NCI-H526 (cell line): ENCODE measurements around the gene SEMA5A.

Source experiments
- DNase-seq, 2 experiments: peaks; one replicate each; lab custom pipeline; 2025; lab: John Stamatoyannopoulos, UW

SEMA5A gene

DNA sequence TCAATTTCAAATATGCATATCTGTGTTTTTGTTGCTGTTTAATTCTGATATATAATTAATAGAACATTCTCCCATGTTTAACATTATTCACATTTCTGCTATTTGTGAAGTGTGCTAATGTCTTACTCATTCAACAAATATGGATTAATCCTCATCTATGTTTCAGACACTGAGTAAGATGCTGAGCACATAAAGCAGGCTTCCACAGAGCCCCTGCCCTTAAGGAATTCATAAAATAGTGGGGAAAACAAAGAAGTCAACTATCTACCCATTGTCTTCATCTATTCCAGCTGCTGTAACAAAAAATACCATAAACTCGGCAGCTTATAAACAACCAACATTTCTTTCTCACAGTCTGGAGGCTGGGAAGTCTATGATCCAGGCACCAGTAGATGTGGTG is 333.3 kb downstream of the SEMA5A start:
- DNase-seq: no peak

GRCh38 chr5:9209846-9210492 is 335.9 kb downstream of the SEMA5A start:
- DNase-seq: no peak

- DNase-seq: peak; percentile 38 to 81
Observed at GRCh38 chr5:9207817-9208418, 338.0 kb downstream of the SEMA5A start.

- DNase-seq: no peak
Observed at GRCh38 chr5:9202636-9203035, 343.2 kb downstream of the SEMA5A start.

- no peak for DNase-seq
Observed at GRCh38 chr5:9201761-9202160, 344.1 kb downstream of the SEMA5A start.

DNA sequence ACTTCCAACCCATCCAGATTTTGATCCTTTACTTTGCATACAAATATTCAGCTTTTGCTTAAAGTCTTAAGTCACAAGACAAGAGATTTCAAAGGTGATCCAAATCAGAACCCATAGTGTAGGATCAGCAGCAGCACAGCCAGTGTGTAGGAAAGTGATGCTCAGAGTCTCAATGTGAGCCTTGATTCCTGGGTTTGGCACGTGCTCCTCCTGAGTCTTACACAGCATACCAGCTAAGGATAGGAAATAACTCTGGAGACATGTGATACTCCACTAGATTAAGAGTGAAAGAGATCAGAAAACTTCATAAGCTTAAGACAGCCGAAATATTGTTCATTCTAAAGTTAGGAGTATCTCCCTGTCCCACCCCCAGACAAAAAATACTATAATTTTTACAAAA is 344.9 kb downstream of the SEMA5A start:
- DNase-seq: no peak

DNA sequence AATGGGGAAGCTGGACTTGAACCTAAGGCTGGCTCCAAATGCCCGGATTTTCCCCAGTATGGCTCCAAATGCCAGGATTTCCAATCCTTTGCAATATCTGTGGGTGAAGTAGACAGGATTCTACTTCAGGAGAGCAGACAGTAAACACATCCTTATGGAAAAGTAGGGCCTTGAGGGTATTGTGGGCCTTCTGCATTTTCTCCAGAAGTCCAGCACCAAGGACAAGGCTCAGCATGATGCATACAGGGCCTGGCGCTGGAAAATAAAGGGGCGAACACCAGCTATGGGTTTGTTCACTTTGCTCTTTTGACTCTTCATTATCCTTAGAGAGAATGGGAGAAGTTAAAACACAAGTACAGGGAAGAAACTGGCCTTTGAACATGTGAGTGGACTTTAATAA is 347.5 kb downstream of the SEMA5A start:
- DNase-seq: peak in 1 of 2 experiments; percentile 45

GRCh38 chr5:9197881-9198260 is 348.0 kb downstream of the SEMA5A start:
- peak; percentile 78 to 85 for DNase-seq

- DNase-seq: no peak
Observed at GRCh38 chr5:9196403-9197227, 349.3 kb downstream of the SEMA5A start.

DNA sequence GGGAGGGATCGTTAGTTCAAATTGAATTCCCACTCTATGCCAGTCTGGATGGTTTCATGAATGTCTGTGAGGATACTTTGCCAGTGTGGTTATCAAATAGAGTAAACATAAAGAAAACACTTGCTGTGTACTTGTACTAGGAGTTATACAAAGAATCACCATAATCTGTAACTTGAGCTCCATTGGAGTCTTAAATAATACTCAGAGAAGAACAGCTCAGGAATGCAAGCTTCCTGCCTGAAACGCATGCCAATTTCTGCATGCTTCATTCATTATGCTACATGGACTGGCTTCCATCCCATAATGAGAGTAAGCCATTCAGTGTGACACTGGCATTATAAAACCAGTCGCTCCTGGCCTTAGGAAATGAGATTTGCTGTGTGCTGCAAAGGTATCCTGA is 351.4 kb downstream of the SEMA5A start:
- no peak for DNase-seq

DNA sequence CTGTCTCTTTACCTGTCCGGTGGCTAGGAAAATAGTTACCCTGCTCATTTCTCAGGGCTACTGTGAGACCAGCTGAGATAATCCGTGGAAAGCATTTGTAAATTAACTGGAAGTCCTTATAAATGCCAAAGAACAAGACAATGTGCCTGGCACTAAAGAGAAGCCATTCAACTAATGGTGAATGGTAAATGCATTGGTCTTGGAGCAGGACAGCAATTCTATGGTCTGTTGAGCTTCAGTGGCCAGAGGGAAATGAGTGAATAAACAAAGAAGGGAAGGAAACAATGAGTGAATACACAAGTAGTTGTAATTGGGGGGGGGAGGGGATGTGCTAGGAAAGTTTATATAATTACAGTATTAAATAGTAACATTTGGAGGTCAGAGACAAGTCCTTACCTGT is 353.6 kb downstream of the SEMA5A start:
- peak; percentile 48 to 63 for DNase-seq

DNA sequence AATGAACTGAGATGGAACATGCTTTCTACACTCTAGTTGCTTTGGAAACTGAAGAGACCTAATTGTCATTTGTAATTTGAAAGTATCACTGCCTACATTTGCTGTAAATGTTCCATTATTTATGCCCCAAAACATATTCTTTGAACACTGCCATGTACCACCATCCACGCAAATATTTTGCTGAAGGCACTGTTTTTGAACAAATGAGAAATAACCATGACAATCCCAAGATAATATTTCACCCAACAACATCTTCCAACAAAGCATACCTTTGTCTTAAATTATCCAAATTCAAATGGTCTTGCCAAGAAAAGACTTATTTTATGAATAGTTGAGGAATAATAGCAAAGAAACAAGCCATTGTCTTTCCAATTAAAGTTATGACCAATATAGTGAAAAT is 356.2 kb downstream of the SEMA5A start:
- no peak for DNase-seq

GRCh38 chr5:9188956-9189355 is 356.9 kb downstream of the SEMA5A start:
- no peak for DNase-seq

DNA sequence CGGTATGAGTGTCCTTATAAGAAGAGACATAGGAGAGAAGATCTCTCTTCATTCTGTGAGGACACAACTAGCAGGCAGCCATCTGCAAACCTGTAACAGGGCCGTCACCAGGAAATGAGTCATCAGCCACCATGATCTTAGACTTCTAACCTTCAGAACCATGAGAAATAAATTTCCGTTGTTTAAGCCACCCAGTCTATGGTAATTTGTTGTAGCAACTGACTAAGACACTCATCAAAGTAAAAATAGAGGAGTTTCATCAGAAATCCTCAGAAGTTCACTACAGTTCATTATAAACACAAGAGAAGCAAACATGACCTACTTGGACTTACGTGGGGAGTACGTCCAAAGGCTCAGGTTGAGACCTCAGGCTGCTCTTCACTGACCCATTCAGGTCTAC is 357.7 kb downstream of the SEMA5A start:
- DNase-seq: no peak

DNA sequence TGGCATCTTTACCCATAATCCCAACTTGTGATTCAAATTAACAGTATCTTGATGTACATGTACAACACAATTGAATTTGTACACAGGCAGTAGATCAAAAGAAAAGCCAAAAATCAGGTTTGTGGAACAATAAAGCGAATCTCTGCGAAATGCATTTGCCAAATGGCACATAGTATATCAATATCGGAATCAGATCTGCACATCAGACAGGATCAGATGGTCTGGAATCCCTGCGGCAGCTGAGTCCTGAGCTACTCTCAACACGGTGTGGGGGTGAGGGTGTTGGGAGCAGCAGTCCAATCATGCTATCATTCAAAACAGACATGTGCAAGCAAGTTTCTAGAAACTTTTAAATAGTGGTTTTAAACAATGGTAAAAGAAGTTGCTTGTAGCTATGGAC is 358.3 kb downstream of the SEMA5A start:
- DNase-seq: no peak

GRCh38 chr5:9186069-9186468 is 359.8 kb downstream of the SEMA5A start:
- DNase-seq: no peak

- DNase-seq: no peak
Observed at GRCh38 chr5:9183992-9184391, 361.9 kb downstream of the SEMA5A start.

DNA sequence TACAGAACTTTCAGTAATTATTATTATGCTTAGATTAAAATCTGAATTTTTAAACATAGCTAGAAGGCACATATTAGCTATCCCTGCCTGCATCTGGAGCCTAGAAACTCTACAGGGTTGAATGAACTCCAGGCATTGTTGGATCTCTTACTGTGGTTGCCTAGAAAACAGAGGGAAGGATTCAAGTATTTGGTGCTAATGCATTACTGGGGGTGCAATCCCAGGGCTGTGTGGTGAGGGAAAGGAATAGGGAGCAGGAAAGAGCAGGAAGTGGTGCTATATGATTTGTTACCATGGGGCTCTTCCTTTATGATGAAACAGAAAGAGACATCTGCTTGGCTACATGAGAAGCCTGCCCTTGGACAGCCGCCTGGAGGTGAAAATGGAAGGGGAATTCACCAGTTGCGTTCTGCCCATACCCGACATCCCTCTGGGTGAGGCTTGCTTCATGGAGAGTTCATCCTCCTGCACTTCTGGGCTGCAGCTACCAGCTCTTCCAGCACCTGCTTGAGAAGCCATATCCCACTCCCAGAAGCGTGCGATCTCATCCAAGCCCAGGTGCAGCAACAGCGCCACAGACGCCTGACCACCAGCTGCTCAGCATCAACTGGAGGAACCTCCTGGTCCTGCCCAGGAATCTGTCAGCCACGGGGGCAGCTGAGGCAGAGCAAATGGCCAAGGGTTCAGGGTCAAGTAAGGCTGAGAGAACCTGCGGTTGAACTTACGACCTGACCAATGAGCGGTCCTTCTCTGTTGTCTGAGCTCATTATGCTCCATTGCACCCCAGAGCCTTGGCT is 362.8 kb downstream of the SEMA5A start:
- DNase-seq: no peak

DNA sequence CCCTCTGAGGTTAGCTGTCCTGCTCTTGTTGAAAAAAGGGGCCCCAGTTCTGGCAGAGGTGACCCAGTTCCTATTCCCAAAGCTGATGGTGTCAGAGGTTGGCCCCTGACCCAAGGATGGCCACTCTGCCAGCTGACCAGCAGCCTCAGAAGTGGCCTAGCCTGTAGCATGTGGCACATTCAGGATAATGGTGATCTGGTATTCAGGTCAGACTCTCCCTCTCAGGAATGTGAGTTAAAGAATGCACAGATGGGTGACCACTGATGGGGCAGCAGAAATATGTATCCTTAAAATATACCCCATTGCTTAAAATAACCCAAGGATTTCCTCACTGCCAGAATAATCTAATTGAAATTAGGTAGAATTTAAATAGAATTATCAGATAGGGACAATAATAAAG is 369.2 kb downstream of the SEMA5A start:
- DNase-seq: no peak

- DNase-seq: no peak
Observed at GRCh38 chr5:9174446-9174845, 371.4 kb downstream of the SEMA5A start.

GRCh38 chr5:9173281-9174048 is 372.4 kb downstream of the SEMA5A start:
- no peak for DNase-seq

DNA sequence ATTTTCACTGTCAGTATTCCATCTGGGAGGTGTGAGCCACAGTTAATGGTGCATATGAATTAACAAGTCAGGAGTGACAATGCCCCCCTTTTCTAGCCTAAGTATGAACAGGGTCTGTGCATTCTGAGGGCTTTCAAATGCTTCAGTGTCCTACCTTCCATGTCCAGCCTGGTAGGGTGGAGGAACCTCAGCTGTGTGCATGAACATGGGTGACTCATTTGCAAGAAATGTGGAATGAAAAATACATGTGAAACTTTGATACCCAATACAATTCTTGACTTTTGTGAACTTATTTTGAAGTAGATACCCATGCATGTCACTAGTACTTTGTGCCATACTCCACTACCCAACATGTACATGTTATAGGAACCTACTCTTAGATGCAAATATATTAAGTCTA is 375.8 kb downstream of the SEMA5A start:
- no peak for DNase-seq
